ENCODE measurements around the gene CYRIA.

CYRIA gene

DNA sequence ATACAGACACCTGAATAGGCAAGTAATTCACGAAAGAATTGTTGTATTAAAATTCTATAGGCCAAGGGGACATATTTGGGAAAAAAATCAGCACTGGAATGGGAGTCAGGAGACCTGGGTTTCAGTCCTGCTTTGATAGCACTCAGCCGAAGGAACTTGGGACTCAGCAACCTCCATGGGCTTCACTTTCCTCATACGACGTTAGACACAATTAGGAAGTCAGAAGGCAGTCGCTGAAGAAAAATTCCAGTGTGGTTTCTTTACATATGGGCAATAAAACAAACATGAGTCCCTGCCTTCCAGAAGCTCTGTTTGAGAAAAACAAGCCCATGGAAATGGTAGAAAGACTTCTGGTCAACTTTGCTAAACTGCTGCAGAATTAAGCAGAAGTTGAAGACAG, 15.1 kb upstream of the CYRIA start:
- TF ChIP-seq, protein P1, sequence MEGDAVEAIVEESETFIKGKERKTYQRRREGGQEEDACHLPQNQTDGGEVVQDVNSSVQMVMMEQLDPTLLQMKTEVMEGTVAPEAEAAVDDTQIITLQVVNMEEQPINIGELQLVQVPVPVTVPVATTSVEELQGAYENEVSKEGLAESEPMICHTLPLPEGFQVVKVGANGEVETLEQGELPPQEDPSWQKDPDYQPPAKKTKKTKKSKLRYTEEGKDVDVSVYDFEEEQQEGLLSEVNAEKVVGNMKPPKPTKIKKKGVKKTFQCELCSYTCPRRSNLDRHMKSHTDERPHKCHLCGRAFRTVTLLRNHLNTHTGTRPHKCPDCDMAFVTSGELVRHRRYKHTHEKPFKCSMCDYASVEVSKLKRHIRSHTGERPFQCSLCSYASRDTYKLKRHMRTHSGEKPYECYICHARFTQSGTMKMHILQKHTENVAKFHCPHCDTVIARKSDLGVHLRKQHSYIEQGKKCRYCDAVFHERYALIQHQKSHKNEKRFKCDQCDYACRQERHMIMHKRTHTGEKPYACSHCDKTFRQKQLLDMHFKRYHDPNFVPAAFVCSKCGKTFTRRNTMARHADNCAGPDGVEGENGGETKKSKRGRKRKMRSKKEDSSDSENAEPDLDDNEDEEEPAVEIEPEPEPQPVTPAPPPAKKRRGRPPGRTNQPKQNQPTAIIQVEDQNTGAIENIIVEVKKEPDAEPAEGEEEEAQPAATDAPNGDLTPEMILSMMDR (IDR thresholded peaks at IDR 0.05), result no peak
- Histone ChIP-seq H3K27ac (no peak overlapping the region), H3K4me1 (ENCODE audit: control insufficient read depth in 1 of 2, insufficient read depth in 1 of 2, low read depth in 1 of 2, low read length in 1 of 2) (no peaks in the 10 kb centered on the region), H3K27me3 (no peaks in the 10 kb centered on the region), H3K36me3 (no peaks in the 10 kb centered on the region), H3K9me3 (peaks cover 8% of the 10 kb centered on the region), H3K4me3 (ENCODE audit: low read depth in 1 of 2, low read length in 1 of 2) (no peak overlapping the region)

DNA sequence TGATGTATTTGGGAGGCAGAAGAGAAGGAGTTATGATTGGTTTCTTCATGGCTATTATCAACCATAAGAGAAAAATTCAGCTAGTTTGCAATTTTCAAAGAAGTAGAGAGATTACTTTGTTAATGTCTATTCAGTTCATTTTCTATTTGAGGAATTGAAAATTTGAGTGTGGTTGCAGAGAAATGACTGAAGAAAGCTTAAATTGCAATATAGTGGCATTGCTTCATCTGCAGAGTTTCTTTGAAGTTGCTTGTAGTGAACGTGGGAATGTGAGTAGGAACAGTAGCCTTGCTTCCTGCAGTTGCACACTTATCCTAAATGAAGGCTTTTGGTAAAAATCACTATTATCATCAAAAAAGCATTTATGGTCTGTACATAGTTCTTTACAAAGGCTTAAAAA, 14.7 kb upstream of the CYRIA start:
- TF ChIP-seq, protein P1 (IDR thresholded peaks at IDR 0.05), result no peak
- Histone ChIP-seq H3K27me3 (no peaks in the 10 kb centered on the region), H3K36me3 (no peaks in the 10 kb centered on the region), H3K9me3 (peaks cover 8% of the 10 kb centered on the region), H3K4me1 (ENCODE audit: control insufficient read depth in 1 of 2, insufficient read depth in 1 of 2, low read depth in 1 of 2, low read length in 1 of 2) (no peaks in the 10 kb centered on the region), H3K27ac (no peak overlapping the region), H3K4me3 (ENCODE audit: low read depth in 1 of 2, low read length in 1 of 2) (no peak overlapping the region)

DNA sequence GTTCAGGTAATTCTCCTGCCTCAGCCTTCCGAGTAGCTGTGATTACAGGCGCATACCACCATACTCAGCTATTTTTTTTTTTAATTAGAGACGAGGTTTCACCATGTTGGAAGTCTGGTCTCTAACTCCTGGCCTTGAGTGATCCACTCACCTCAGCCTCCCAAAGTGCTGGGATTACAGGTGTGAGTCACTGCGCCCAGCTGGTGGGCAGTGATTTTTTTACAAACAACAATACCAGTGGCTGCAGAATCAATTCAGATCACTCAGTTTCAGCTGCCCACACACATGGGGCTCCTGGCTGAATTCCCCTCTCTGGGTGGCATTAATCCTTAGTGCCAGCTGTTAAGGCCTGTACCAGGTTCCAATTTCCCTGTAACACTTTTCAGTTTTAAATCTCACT, 13.3 kb upstream of the CYRIA start:
- H3K36me3 ChIP-seq, result no peaks in the 10 kb centered on the region
- TF ChIP-seq, protein P1 (IDR thresholded peaks at IDR 0.05), result no peak
- H3K9me3 ChIP-seq, result peaks cover 8% of the 10 kb centered on the region

DNA sequence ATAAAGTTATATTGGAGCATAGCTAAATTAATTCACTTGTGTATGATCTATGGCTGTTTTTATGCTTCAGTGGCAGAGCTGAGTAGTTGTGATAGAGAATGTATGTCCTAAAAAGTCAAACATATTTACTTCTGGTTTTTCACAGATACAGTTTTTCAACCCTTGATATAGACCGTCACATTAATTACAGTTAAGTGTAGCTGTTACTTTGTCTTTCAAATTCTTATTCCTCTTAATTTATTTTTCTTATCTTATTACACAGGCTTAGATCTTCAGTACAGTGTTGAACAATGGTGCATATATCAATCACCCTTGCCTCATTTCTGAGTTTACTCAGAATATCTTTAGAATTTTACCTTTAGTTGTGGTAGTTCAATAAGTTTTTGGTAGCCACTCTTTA, 12.2 kb upstream of the CYRIA start:
- H3K4me1 ChIP-seq (ENCODE audit: control insufficient read depth in 1 of 2, insufficient read depth in 1 of 2, low read depth in 1 of 2, low read length in 1 of 2), result no peaks in the 10 kb centered on the region
- H3K9me3 ChIP-seq, result peaks cover 8% of the 10 kb centered on the region
- TF ChIP-seq, protein P1 (IDR thresholded peaks at IDR 0.05), result no peak
- no peaks in the 10 kb centered on the region for H3K36me3 ChIP-seq
- H3K27ac ChIP-seq, result no peak overlapping the region
- no peaks in the 10 kb centered on the region for H3K27me3 ChIP-seq
- no peak overlapping the region for H3K4me3 ChIP-seq (ENCODE audit: low read depth in 1 of 2, low read length in 1 of 2)

More for the DNA sequence above, 13.3 kb upstream of the CYRIA start:
- no peaks in the 10 kb centered on the region for H3K27me3 ChIP-seq
- no peak overlapping the region for H3K4me3 ChIP-seq (ENCODE audit: low read depth in 1 of 2, low read length in 1 of 2)
- no peak overlapping the region for H3K27ac ChIP-seq
- H3K4me1 ChIP-seq (ENCODE audit: control insufficient read depth in 1 of 2, insufficient read depth in 1 of 2, low read depth in 1 of 2, low read length in 1 of 2), result no peaks in the 10 kb centered on the region

DNA sequence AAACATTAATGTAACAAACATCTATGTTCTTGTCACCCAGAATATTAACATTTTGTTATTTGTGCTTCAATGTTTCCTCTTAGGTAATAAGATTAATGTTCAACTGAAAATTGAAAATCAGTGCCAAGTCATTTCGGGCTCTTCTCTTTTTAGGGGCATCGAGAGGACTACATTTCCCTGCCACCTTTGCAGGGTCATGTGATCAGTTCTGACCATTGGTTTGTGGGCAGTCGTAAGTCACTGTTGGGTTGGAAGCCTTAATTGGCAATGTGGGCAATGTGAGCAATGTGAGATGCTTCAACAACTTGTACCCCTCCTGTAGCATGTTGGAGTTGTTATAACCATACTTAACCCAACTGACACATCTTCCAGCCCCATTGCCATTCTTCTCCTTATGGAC, 10.1 kb upstream of the CYRIA start:
- Histone ChIP-seq H3K4me3 (ENCODE audit: low read depth in 1 of 2, low read length in 1 of 2) (no peak overlapping the region), H3K27ac (no peak overlapping the region), H3K36me3 (no peaks in the 10 kb centered on the region), H3K27me3 (no peaks in the 10 kb centered on the region), H3K9me3 (peaks cover 8% of the 10 kb centered on the region), H3K4me1 (ENCODE audit: control insufficient read depth in 1 of 2, insufficient read depth in 1 of 2, low read depth in 1 of 2, low read length in 1 of 2) (no peaks in the 10 kb centered on the region)
- TF ChIP-seq, protein P1 (IDR thresholded peaks at IDR 0.05), result no peak

DNA sequence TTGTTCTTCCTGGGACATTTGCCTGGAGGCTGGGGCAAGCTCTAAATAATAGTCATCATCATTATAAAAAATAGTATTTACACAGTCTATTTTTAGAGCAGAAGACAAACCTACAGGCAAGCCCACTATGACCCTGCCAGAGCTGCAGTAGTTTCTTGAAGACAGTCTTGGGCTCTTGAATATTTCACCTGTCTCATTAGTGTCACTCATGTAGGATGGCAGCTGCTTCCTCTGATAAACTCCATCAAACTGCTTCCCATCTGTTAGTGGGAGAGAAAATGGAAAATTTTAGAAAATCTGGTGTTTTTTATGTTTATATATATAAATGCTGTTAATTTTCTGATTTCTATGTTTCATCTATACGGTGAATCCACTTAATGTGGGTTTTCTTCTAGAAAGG, 8.5 kb upstream of the CYRIA start:
- H3K4me1 ChIP-seq (ENCODE audit: control insufficient read depth in 1 of 2, insufficient read depth in 1 of 2, low read depth in 1 of 2, low read length in 1 of 2), result no peaks in the 10 kb centered on the region
- H3K36me3 ChIP-seq, result no peaks in the 10 kb centered on the region
- H3K9me3 ChIP-seq, result peaks cover 8% of the 10 kb centered on the region
- H3K27me3 ChIP-seq, result peaks cover 9% of the 10 kb centered on the region
- H3K27ac ChIP-seq, result no peak overlapping the region
- TF ChIP-seq, protein P1 (IDR thresholded peaks at IDR 0.05), result no peak
- H3K4me3 ChIP-seq (ENCODE audit: low read depth in 1 of 2, low read length in 1 of 2), result no peak overlapping the region

Data from neutrophil (primary cell).